ENCODE data around the gene PAFAH1B1. TPM values are rescaled to one million over a fixed set of nuclear protein-coding genes. Genes with fewer than 3 reads are reported as not detected.

PAFAH1B1 gene
- total and polyA plus RNA-seq, 12 donors: 42.4 to 166 (median 96.3) TPM

GRCh38 chr17:2635241-2635640 lies 41.8 kb downstream of the PAFAH1B1 start:
- Histone ChIP-seq H3K27me3 (no peaks in the 10 kb centered on the region), H3K9me3 (replicated peaks in 1 of 3) (no peaks in the 10 kb centered on the region), H3K4me1 (replicated peaks in 1 of 2) (peaks cover 34 to 60% of the 10 kb centered on the region in 2 donors), H3K4me3 (no peak overlapping the region), H3K36me3 (replicated peaks in 1 of 2) (peaks cover 0 to 19% of the 10 kb centered on the region in 2 donors), H3K27ac (peak overlapping the region in 3 of 5 donors; percentile 9 to 47 (median 20))
- 40 to 57% (median 45%) methylated on average over 3 of the region's 3 CpGs for WGBS, 4 donors
- TF ChIP-seq POLR2A (IDR thresholded peaks at IDR 0.05) (no peak), CTCF (IDR thresholded peaks at IDR 0.05) (no peak)
- intact Hi-C loops (cut with DNase I): no loop called here
- peak; percentile 59 to 85 (median 77) for DNase-seq

- intact Hi-C loops (cut with DNase I): no loop called here
- Histone ChIP-seq H3K27me3 (no peaks in the 10 kb centered on the region), H3K4me1 (replicated peaks in 1 of 2) (peaks cover 34 to 60% of the 10 kb centered on the region in 2 donors), H3K36me3 (replicated peaks in 1 of 2) (peaks cover 0 to 19% of the 10 kb centered on the region in 2 donors), H3K9me3 (replicated peaks in 1 of 3) (no peaks in the 10 kb centered on the region), H3K27ac (peak overlapping the region in 3 of 5 donors; percentile 9 to 47 (median 20)), H3K4me3 (no peak overlapping the region)
- TF ChIP-seq POLR2A (IDR thresholded peaks at IDR 0.05) (no peak), CTCF (IDR thresholded peaks at IDR 0.05) (no peak)
- WGBS, 4 donors: 48 to 61% (median 51%) methylated on average over 2 of the region's 2 CpGs
- DNase-seq: no peak
Observed at GRCh38 chr17:2635675-2636074, 42.2 kb downstream of the PAFAH1B1 start.

- DNase-seq: no peak
- intact Hi-C loops (cut with DNase I): no loop called here
- H3K4me1 ChIP-seq (replicated peaks in 1 of 2): peaks cover 34 to 54% of the 10 kb centered on the region in 2 donors
Observed at GRCh38 chr17:2636169-2636930, 42.9 kb downstream of the PAFAH1B1 start.

GRCh38 chr17:2637422-2637821 lies 44.0 kb downstream of the PAFAH1B1 start:
- Histone ChIP-seq H3K27me3 (no peaks in the 10 kb centered on the region), H3K4me3 (no peak overlapping the region), H3K27ac (peak overlapping the region in 1 of 5 donors; percentile 15), H3K9me3 (replicated peaks in 1 of 3) (no peaks in the 10 kb centered on the region), H3K4me1 (replicated peaks in 1 of 2) (peaks cover 34 to 54% of the 10 kb centered on the region in 2 donors), H3K36me3 (replicated peaks in 1 of 2) (peaks cover 0 to 19% of the 10 kb centered on the region in 2 donors)
- intact Hi-C loops (cut with DNase I): no loop called here
- WGBS, 4 donors: 52 to 59% (median 53%) methylated on average over 6 of the region's 6 CpGs
- DNase-seq: no peak
- no peak for TF ChIP-seq CTCF (IDR thresholded peaks at IDR 0.05)
- TF ChIP-seq POLR2A (IDR thresholded peaks at IDR 0.05): no peak

More at GRCh38 chr17:2636169-2636930, 42.9 kb downstream of the PAFAH1B1 start:
- peak overlapping the region in 1 of 5 donors; percentile 47 for H3K27ac ChIP-seq
- peaks cover 0 to 19% of the 10 kb centered on the region in 2 donors for H3K36me3 ChIP-seq (replicated peaks in 1 of 2)
- 88 to 89% (median 88%) methylated on average over 13 of the region's 13 CpGs for WGBS, 4 donors
- H3K27me3 ChIP-seq: no peaks in the 10 kb centered on the region
- no peak for TF ChIP-seq POLR2A (IDR thresholded peaks at IDR 0.05)
- no peak for TF ChIP-seq CTCF (IDR thresholded peaks at IDR 0.05)
- no peak overlapping the region for H3K4me3 ChIP-seq
- H3K9me3 ChIP-seq (replicated peaks in 1 of 3): no peaks in the 10 kb centered on the region

Data from adrenal gland (tissue), 12 donors.